ENCODE results near the gene U2AF2.

Gene U2AF2

DNA sequence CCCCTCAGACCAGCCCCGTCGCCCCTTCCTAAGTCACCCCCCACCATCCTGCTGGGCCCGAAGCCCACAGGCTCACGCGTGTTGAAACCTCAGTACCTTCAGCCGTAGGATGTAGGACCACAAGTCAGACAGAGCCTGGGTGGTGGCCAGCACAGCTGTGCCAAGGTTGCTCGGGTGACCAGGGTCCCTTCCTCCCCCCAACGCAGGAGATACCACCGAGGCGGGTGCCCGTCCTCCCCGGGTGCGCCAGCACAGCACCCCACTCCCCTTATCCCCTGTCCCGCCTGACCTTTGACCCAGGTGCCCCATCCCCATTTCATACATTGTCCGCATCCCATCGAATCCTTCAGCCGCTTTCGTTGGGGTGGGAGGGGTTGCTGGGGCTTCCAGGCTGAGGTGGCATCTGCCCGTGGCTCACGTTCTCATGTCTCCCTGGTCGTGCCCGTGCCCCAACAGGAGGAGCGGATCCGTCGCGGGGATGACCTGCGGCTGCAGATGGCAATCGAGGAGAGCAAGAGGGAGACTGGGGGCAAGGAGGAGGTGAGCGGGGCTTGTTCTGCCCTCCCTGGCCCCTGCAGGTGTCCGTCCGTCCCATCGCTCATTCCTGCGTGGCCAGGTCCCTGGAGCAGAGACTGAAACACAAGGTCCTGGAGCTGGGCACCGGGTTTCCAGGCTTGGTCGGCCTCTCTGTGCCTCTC lies 34.7 kb downstream of the U2AF2 start:
- DNase-seq (ENCODE audit: low read depth in 2 of 2), result no peak

DNA sequence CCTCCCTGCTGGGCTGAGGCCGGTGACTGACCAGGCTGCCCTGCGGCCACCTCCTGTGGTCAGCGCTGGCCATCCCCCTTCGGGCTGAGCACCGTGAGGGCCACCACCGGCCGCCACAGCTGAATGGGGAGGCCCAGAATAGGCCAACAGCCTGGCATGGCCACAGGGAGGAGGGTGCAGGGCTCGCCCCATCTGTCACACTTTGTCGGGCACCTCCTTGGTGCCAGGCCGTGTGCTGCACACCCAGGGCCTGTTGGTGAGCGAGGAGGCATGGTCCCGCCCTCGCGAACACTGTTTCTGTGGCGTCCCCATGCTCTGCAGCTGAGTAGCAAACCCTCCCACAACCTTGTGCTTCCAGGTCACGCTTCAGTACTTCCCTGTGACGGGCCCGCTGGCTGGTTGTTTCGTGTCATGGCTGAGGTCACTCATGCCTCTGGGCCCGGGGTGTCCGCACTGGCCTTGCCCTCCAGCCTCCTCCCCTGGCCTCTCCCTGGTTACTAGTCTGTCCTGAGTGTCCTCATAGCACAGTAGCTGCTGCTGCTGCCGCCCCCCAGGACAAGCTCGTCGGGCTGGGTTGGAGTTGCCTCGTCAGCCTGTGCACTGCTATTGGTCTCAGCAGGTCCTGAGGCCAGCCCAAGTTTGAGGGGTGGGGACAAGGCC lies 35.4 kb downstream of the U2AF2 start:
- no peak for DNase-seq (ENCODE audit: low read depth in 2 of 2)

DNA sequence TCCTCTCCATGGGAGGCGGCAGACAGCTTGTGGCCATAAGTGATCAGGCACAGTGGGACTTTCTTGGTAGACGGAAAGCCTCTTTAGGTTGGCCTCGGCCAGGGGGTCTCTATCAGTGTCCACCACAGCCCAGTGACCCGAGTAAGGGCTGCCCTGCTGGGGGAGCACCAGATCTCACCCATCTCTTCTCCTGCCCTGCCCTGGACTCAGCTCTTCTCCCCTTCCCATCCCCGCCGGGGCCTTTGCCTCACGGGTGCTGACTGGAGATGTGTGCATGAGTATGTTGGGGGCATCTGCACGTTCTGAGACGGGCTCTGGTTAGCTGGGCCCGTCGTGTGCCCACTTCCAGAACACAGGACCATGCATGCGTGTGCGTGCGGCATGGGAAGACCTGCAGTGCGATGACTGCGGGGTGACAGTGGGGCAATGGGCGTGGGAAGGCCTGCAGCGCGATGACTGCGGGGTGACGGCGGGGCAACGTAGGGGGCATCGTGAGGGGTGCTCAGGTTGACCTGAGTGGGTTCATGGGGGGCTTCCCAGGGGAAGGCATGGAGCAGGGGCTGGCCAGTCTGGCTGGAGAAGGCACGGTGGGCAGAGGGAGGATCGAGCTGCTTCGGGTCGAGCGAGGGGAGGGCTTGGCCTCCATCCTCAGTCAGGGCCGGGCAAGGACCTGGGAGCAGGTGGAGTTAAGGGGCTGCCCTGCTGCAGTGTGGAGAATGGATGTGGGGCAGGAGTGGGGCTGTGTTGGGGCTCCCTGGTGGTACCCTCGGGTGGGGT lies 36.1 kb downstream of the U2AF2 start:
- no peak for DNase-seq (ENCODE audit: low read depth in 2 of 2)

DNA sequence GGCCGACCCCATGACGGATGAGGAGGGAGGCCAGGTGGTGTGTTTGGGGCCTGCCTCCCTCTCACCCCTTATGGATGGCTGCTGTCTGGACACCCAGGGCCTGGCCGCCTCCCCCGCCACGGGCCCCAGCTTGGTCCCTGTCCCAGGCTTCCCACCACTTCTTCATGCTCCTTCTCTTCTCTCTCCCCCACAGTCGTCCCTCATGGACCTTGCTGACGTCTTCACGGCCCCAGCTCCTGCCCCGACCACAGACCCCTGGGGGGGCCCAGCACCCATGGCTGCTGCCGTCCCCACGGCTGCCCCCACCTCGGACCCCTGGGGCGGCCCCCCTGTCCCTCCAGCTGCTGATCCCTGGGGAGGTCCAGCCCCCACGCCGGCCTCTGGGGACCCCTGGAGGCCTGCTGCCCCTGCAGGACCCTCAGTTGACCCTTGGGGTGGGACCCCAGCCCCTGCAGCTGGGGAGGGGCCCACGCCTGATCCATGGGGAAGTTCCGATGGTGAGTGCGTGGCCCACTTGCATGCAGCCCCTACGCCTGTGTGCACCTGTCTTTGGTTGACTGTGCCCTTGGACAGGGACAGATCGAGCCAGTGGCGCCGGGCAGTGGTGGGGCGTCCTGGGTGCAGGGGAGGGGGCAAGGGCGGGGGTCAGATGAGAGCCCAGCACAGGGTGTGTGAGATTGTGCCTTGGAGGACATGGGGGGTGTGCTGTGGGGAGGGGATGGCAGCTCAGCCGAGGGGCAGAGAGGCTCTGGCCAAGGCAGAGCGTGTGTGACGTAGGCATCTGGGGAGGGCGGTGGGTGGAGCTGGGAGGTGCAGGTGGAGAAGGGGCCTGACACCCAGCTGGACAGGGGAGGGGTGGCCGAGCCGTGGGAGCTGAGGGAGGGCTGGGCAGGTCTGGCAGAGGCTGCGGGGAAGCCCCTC lies 37.0 kb downstream of the U2AF2 start:
- DNase-seq (ENCODE audit: low read depth in 2 of 2), result no peak

DNA sequence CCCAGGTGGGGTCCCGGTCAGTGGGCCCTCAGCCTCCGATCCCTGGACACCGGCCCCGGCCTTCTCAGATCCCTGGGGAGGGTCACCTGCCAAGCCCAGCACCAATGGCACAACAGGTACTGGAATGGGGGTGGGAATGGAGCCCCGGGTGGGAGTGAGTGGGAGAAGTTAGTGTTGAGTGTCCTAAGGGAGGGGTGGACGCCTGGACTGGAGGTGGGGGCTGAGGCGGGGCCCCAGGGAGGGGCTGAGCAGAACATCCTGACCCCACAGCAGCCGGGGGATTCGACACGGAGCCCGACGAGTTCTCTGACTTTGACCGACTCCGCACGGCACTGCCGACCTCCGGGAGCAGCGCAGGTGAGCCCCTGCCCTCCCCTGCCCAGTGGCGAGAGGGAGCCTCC lies 37.8 kb downstream of the U2AF2 start:
- DNase-seq (ENCODE audit: low read depth in 2 of 2), result no peak

DNA sequence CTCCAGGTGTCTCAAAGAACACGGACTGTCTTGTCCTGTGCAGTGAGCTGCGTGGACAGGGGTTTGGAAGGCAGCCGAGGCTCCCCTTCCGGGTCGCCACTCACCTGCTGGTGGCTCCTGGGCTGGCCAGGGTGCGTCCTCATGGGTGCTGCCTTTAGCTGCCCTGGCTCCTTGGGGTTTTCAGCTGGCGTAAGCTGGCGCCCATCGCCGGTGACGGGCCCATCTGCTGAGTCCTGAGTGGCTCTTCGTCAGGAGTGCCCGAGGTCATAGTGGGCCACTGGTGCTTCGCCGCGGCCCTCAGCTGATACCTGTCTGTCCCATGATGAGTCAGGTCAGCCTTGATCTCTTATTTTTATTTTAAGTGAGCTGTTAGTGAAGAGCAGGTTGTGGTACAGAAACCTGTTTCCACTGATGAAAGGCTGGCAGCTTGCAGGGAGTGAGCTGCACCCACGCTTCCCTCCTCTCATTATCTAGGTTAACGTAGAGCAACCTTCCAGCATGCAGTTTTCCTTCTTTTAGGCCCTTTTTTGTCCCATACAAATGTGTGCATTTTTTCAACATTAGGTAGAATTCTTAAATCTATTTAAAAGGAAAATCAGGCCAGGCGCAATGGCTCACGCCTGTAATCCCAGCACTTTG lies 38.6 kb downstream of the U2AF2 start:
- no peak for DNase-seq (ENCODE audit: low read depth in 2 of 2)

DNA sequence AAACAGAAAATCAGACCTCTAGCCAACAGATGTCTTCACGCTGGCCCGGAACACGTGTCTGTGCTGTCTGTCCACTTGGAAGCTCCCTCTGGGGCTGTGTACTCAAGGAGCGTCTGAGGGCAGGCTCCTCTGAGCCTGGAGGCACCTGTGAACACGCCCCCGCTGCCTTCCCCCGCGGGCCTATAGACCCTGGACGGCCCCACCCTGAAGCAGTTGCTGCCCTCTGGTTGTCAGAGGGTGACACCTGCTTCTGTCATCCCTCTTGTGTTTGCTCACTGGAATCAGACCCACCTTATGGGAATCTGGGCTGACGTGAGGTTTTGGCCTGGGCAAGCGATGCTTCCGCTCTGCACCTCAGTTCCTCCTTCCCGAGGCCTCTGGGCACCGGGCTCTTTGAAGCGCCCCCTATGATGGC lies 39.4 kb downstream of the U2AF2 start:
- DNase-seq (ENCODE audit: low read depth in 2 of 2), result no peak

DNA sequence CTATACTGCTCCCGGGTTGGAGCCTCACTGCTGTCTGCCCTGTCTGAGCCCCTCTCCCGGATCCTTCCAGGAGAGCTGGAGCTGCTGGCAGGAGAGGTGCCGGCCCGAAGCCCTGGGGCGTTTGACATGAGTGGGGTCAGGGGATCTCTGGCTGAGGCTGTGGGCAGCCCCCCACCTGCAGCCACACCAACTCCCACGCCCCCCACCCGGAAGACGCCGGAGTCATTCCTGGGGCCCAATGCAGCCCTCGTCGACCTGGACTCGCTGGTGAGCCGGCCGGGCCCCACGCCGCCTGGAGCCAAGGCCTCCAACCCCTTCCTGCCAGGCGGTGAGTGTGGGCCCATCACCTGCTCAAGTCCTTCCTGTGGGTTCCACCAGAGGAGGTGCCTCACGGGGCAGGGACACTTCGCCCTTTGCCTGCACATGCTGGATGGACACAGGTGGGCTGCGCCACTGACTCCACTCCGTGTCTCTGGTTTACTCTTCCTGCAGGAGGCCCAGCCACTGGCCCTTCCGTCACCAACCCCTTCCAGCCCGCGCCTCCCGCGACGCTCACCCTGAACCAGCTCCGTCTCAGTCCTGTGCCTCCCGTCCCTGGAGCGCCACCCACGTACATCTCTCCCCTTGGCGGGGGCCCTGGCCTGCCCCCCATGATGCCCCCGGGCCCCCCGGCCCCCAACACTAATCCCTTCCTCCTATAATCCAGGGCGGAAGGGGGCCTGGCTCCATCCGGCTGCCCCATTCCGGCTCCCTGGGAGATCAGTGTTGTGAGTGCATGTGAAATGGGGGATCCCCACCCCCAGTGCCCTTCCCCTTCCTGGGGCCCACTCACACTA lies 40.0 kb downstream of the U2AF2 start:
- no peak for DNase-seq (ENCODE audit: low read depth in 2 of 2)

DNA sequence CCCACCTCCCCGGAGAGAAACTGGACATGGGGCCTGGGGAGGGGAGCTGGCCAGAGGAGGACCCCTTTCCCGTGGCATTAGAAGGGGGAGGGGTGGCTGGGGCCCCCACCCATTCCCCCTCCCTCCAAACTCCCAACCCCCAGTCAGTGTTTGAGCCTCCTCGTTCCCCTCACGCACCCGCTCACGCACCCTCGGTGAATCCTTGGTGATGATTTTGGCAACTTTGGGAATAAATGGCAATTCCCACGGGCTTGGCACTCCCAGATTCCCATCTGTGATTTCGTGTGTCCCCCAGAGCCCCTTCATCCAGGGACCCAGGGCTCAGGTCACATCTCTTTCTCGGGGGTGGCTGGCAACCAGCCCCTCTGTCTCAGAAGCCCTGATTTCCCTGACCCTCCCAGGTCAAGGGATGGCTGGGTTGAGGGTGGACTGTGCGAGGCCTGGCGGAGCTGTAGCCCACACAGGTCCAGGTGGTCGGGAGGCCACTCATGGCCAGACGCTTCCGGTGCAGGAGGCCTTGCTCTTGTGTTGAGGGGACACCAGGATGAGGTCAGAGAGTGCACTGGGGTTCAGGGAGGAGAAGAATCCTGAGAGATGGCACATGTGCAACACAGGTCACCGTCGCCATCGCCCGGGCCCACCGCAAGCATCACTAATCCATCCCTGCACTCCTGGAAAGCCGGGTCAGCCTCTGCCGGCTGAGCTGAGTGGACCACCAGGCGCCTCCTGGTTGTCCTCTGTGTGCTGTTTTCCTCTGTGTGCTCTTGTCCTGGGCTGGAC lies 40.9 kb downstream of the U2AF2 start:
- DNase-seq (ENCODE audit: low read depth in 2 of 2), result no peak

DNA sequence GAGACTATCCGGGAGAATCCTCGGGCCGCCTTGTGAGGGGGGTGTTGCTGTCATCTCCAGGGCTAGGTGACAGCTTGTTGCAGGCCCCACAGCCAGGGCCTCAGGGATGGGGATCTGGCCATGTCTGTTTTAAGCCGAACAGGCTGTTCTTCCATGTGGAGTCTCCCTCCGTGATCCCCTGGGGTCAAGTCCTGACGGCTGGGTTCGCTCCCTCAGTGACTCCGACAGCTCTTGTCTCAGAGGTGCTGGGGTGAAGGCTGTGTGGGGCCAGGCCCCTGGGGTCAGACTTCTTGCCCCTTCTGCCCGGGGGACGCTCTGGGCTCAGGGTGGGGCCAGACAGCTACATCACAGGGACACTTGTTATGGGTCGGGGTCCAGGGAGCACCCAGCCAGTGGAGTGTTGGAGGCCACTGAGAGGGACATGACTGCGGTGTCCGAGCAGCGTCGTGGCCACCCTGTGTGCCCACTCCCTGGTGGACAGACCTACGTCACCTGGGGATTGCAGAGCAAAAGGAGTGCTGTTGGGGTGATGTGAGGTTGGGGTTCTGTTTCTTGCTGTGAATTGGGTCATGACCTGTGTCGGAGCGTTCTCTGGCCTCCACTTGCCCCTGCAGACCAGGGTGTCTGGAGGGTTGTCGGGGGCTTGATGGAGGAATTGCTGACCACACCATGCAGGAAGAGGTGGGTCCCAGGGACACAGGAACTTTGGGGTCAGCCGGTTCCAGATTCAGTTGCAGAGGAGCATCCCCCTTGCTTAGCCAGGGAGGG lies 41.6 kb downstream of the U2AF2 start:
- DNase-seq (ENCODE audit: low read depth in 2 of 2), result no peak

DNA sequence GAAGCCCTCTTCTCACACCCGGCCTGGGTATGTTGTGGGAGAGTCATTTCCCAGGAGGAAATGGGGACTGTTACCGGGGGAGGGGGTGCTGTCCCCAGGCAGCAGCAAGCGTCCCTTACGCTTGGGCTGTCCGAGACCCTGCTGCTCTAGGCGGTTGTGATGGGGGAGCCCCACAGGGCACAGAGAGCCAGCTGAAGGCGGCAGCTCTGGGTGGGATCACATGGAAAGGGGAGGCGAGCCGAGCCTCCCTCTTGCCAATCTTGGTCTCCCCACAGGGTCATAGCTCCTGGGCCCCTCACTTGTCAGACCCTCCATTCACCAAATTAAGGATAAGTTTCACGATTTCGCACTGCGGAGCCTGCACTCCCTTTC lies 42.2 kb downstream of the U2AF2 start:
- DNase-seq (ENCODE audit: low read depth in 2 of 2), result no peak

DNA sequence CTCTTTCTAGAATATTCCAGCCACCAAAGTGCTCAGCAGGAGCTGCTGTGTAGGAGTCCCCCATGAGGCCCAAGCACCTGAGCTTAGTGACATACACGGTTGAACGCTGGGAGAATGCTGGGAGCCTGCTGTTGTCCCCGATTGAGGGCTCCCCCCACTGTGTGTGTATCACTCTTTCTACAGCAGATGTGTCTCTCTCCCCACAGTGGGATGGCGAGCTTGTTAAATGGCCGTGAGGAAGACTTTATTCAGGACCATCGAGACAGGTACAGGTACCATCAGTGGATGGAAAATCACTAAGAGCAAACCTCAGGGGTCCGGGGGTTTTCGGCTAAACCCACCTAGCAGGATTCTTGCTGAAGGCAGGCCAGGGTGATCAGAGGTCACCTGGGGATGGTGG lies 42.9 kb downstream of the U2AF2 start:
- DNase-seq (ENCODE audit: low read depth in 2 of 2), result no peak

DNA sequence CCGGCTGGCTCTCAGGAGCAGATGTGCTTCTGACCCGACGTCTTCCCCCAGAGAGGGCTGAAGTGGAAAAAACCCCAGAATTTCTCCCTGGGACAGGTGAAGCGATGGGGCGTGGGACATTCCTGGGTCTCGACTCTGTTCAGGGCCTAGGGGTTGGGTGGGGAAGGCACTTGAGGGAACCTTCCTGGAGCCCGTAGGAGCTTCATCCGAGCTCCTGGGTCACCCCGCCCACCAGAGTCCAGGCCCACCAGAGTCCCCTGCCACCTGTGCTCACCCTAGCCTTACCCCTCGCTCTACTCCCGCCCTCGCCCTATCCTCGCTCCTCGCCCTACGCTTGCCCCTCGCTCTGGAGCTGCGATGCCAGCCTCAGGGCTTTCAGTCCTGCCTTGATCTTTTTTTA lies 43.4 kb downstream of the U2AF2 start:
- DNase-seq (ENCODE audit: low read depth in 2 of 2), result no peak

DNA sequence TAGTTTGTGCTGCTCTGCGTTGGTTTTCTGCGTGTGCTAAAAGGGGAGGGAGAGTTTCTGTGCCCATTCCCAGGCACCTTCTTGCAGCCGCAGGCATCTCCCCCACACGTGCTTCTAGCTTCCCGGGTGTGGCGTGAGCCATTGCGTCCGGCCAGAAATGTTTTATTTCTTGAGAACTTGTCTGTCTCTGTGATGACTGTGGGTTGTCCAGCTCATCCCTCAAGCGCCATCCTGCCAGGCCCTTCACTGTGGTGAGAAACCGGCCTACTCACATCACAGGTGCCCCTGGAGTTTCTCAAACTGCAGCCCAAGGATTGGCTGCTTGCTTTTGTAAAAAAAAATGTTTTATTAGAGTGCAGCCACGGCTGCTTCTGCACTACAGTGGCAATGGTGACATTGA lies 44.4 kb downstream of the U2AF2 start:
- DNase-seq (ENCODE audit: low read depth in 2 of 2), result no peak

DNA sequence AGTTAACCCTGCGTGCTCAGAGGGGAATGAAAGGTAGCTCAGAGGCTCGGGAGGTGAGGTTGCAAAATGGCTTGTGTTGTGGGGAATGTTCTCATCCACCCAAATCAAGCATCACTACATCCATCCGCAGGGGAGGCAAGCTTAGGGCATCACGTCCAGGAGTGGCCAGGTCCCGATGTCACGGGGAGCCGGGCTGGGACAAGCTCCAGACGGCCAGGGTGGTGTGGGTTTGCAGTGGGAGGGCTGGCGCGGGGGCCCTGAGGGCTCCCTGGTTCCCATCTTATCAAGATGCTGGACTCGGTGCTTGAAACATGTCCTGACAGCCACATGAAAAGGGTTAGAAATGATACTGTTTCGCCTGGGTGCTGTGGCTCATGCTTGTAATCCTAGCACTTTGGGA lies 46.0 kb downstream of the U2AF2 start:
- no peak for DNase-seq (ENCODE audit: low read depth in 2 of 2)

DNA sequence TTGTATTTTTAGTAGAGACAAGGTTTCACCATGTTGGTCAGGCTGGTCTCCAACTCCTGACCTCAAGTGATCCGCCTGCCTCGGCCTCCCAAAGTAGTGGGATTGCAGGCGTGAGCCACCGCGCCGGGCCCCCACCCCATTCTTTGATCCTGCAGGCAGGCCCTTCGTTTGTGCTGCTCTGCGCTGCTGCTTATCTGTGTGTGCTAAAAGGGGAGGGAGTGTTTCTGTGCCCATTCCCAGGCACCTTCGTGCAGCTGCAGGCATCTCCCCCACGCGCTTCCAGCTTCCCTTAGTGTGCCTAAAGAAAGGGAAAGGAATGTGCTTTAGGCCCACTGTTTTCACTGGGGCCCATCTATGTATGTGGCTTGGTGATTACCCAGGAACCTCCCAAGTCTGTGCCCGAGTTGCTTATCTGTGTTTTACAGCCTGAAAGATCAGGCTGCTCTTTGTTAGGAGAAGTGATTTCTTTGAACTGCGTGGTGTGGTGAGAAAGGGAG lies 47.3 kb downstream of the U2AF2 start:
- no peak for DNase-seq (ENCODE audit: low read depth in 2 of 2)

DNA sequence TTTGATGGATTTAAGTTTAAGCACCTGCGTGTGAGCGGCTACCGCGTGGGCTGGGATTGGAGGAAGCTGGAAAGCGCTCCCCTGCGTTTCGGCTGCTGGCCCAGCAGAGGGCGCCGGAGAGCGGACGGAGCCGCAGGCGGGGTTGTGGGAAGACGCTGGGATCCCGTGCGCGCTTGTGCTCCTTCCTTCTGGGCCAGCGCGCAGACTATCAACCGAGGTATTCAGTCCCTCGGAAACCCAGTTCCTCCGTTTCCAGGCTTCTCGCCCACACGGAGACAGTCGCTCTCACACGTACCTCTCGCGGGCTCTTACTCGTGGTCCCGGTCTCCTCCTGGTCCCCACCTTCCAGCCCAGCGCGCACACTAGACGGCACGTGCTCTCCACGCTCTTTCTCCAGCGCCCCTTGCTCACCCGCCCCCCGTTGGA lies 49.0 kb downstream of the U2AF2 start:
- DNase-seq (ENCODE audit: low read depth in 2 of 2), result peak; percentile 24 to 52

DNA sequence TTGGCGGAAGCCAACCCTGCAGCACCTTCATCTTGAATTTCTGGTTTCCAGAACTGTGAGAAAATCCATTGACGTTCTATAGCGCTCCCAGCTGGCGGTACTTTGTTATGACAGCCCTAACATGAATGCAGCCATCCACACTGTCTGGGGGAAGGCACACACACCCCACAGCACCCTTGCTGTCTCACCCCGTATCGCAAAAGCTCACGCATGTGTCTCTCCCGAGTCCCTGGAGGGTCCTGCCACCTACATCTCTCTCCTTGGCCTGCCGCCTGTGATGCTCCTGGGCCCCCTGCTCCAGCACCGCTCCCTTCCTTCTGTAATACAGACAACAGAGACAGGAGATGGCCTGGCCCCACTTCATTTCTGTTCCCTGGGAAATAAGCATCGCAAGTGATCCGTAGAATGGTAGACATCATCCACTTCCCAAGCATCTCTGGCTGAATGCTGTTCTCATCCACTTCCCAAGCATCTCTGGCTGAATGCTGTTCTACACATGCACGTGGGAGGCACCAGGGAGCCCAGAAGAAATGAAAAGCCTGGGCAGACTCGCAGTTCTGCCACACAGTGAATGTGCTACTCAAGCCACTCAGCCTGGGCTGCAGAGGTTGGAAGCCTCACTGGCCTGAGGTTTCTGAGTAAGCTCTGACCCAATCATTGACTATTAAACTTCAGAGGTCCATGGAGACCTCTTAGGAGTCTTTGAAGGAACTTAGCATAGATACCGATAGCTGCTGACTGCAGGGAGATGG lies 49.8 kb downstream of the U2AF2 start:
- DNase-seq (ENCODE audit: low read depth in 2 of 2), result no peak
